IMR-90 (cell line): ENCODE results near the gene C9orf50. TPM values are rescaled to one million over a fixed set of nuclear protein-coding genes. Genes with fewer than 3 reads are reported as not detected.

Experiments
- ATAC-seq: fragments of 200-7000 bp; cut with Tn5 transposase; 2 replicates; pipeline ENCODE4 v1.9.1; 2020; ENCODE audit warnings: low read depth, mild to moderate bottlenecking, moderate library complexity
- BruUV-seq: library from RNA; stranded (reverse); fragments of 400-500 nt; replicated peaks from 2 replicates; lab custom pipeline; 2021; lab: Mats Ljungman, UMichigan
- CTCF ChIA-PET: fragments of 300-600 bp; formaldehyde crosslinking; extraction: SDS; loops from one replicate; lab custom pipeline; 2021; ENCODE audit warnings: antibody characterized with exemption; lab: Yijun Ruan, JAX
- POLR2A ChIA-PET: fragments of 300-600 bp; sonication (Branson Sonifier 250); formaldehyde crosslinking; loops from one replicate; lab custom pipeline; 2022; ENCODE audit warnings: antibody characterized with exemption; ENCODE audit not compliant: unreplicated experiment; lab: Charles Lee
- DNase-seq: peaks from one replicate; pipeline ENCODE4 v3.0.0; 2013
- H2AFZ ChIP-seq: replicated peaks from 2 replicates; pipeline ENCODE3; 2013; ENCODE audit warnings: low read length, mild to moderate bottlenecking; ENCODE audit not compliant: poor library complexity
- H2AK5ac ChIP-seq: 2 replicates; pipeline ENCODE4 v1.6.1; 2013; ENCODE audit warnings: low read depth, low read length, inconsistent platforms
- H2AK9ac ChIP-seq: replicated peaks from 2 replicates; pipeline ENCODE3; 2013; ENCODE audit warnings: mild to moderate bottlenecking, low read depth, low read length, moderate library complexity; ENCODE audit not compliant: poor library complexity
- H2BK120ac ChIP-seq: 2 replicates; pipeline ENCODE4 v1.6.1; 2013; ENCODE audit warnings: low read depth, low read length, inconsistent platforms
- H2BK15ac ChIP-seq: 3 replicates; pipeline ENCODE4 v1.6.1; 2013; ENCODE audit warnings: low read depth, low read length, inconsistent platforms
- H2BK20ac ChIP-seq: 2 replicates; pipeline ENCODE4 v1.6.1; 2013; ENCODE audit warnings: low read depth, mild to moderate bottlenecking, inconsistent platforms, low read length, moderate library complexity
- H2BK5ac ChIP-seq: 2 replicates; pipeline ENCODE4 v1.6.1; 2013; ENCODE audit warnings: mild to moderate bottlenecking, low read depth, low read length, inconsistent platforms; ENCODE audit not compliant: poor library complexity, severe bottlenecking
- H3K14ac ChIP-seq: replicated peaks from 2 replicates; pipeline ENCODE4 v1.6.1; 2013; ENCODE audit warnings: low read depth, low read length, inconsistent platforms
- H3K18ac ChIP-seq: 2 replicates; pipeline ENCODE4 v1.6.1; 2013; ENCODE audit warnings: low read depth, low read length, control low read depth
- H3K23ac ChIP-seq: 2 replicates; pipeline ENCODE4 v1.6.1; 2013; ENCODE audit warnings: low read depth, low read length, inconsistent platforms
- H3K27ac ChIP-seq: 2 replicates; pipeline ENCODE4 v1.5.1; 2013; ENCODE audit warnings: mild to moderate bottlenecking, control low read depth, low read length; ENCODE audit not compliant: insufficient read depth
- H3K27me3 ChIP-seq: 2 replicates; pipeline ENCODE4 v1.6.1; 2013; ENCODE audit warnings: low read length; ENCODE audit not compliant: control insufficient read depth, insufficient read depth
- H3K36me3 ChIP-seq: 2 replicates; pipeline ENCODE4 v1.6.1; 2013; ENCODE audit warnings: low read length, mixed read lengths; ENCODE audit not compliant: control insufficient read depth, insufficient read depth
- H3K4ac ChIP-seq: 2 replicates; pipeline ENCODE4 v1.6.1; 2013; ENCODE audit warnings: low read depth, low read length, inconsistent platforms
- H3K4me1 ChIP-seq: 2 replicates; pipeline ENCODE4 v1.6.1; 2013; ENCODE audit warnings: low read length, mixed read lengths; ENCODE audit not compliant: control insufficient read depth, insufficient read depth
- H3K4me2 ChIP-seq: 2 replicates; pipeline ENCODE4 v1.6.1; 2013; ENCODE audit warnings: low read depth, mild to moderate bottlenecking, control low read depth, low read length, moderate library complexity
- H3K4me3 ChIP-seq: 2 replicates; pipeline ENCODE4 v1.5.1; 2013; ENCODE audit warnings: low read depth, mild to moderate bottlenecking, control low read depth, low read length, moderate library complexity; ENCODE audit not compliant: insufficient read depth
- H3K56ac ChIP-seq: 2 replicates; pipeline ENCODE4 v1.6.1; 2013; ENCODE audit warnings: low read length, inconsistent platforms; ENCODE audit not compliant: insufficient read depth; ENCODE audit errors: extremely low read depth
- H3K79me1 ChIP-seq, 2 experiments: 2 replicates each; pipeline ENCODE4 v1.6.1; 2013; ENCODE audit warnings: low read length in 2 of 2, inconsistent platforms in 1 of 2, low read depth in 1 of 2
- H3K9ac ChIP-seq: 2 replicates; pipeline ENCODE4 v1.6.1; 2013; ENCODE audit warnings: low read depth, low read length, control low read depth
- H3K9me1 ChIP-seq: 2 replicates; pipeline ENCODE4 v1.6.1; 2013; ENCODE audit warnings: low read length, inconsistent platforms; ENCODE audit not compliant: insufficient read depth
- H3K9me3 ChIP-seq: 2 replicates; pipeline ENCODE4 v1.6.1; 2013; ENCODE audit warnings: low read length; ENCODE audit not compliant: control insufficient read depth, insufficient read depth
- H4K20me1 ChIP-seq: 2 replicates; pipeline ENCODE4 v1.6.1; 2013; ENCODE audit warnings: low read length, inconsistent platforms; ENCODE audit not compliant: insufficient read depth
- H4K5ac ChIP-seq: 2 replicates; pipeline ENCODE4 v1.6.1; 2013; ENCODE audit warnings: mild to moderate bottlenecking, low read depth, low read length, control low read depth
- H4K8ac ChIP-seq, 2 experiments: 2 replicates each; pipeline ENCODE4 v1.6.1; 2013; ENCODE audit warnings: low read depth in 2 of 2, low read length in 2 of 2, control low read depth in 1 of 2, inconsistent platforms in 1 of 2
- H4K91ac ChIP-seq: 2 replicates; pipeline ENCODE4 v1.6.1; 2013; ENCODE audit warnings: low read depth, low read length, inconsistent platforms; ENCODE audit not compliant: insufficient read depth
- BHLHE40 ChIP-seq: fragments of 150-350 bp; IDR thresholded peaks from 2 replicates; pipeline ENCODE4 v1.6.1; 2016; ENCODE audit warnings: mild to moderate bottlenecking, low read depth, low read length
- FOS ChIP-seq: fragments of 150-350 bp; IDR thresholded peaks from 2 replicates; pipeline ENCODE4 v1.6.1; 2016; ENCODE audit warnings: low read depth, low read length
- MXI1 ChIP-seq: IDR thresholded peaks from 2 replicates; pipeline ENCODE4 v1.6.1; 2012; ENCODE audit warnings: low read depth, mild to moderate bottlenecking, low read length, moderate library complexity, borderline replicate concordance
- RFX5 ChIP-seq: IDR thresholded peaks from 2 replicates; pipeline ENCODE4 v1.8.0; 2012; ENCODE audit warnings: low read depth, mild to moderate bottlenecking, low read length, moderate library complexity
- SMC3 ChIP-seq: fragments of 150-350 bp; IDR thresholded peaks from 2 replicates; pipeline ENCODE4 v1.6.1; 2016; ENCODE audit warnings: low read depth, mild to moderate bottlenecking, antibody characterized with exemption, low read length, moderate library complexity
- WGBS, 2 experiments: methylation state at CpG; one replicate each; pipeline versions ENCODE4 v1.1.5 to v1.1.7; 2013; ENCODE audit warnings: missing lambda C conversion rate in 2 of 2; ENCODE audit not compliant: insufficient read length in 1 of 2; ENCODE audit errors: extremely low coverage in 2 of 2; 5-methylcytosine and 5-hydroxymethylcytosine counted together
- dilution Hi-C: fragments of 300-500 bp; cut with HindIII; formaldehyde crosslinking; loops from one replicate; pipeline ENCODE4 v1.14.3; 2018; ENCODE audit warnings: low sequenced_read_pairs; ENCODE audit not compliant: unreplicated experiment
- in situ Hi-C: fragments of 300-500 bp; cut with MboI; formaldehyde crosslinking; loops from 3 replicates; pipeline ENCODE4 v1.14.3; 2019; ENCODE audit warnings: low sequenced_read_pairs, inconsistent platforms, mixed read lengths
- intact Hi-C: fragments of 100-400 bp; cut with micrococcal nuclease; formaldehyde crosslinking; loops from 2 replicates; pipeline ENCODE4 v1.10.0; 2022
- polyA plus RNA-seq, 3 experiments: library from polyadenylated mRNA; depleted of rRNA; stranded (reverse); fragments of >200 nt; gene quantifications; 2 replicates each; pipeline ENCODE4 v1.2.3, GENCODE V29; 2012; ENCODE audit warnings: low replicate concordance in 1 of 3
- total RNA-seq: library from RNA; depleted of rRNA; stranded (reverse); fragments of >200 nt; gene quantifications from 2 replicates; pipeline ENCODE4 v1.2.3, GENCODE V29; 2012
- TF ChIP-seq, protein P1 (sequence below): fragments of 150-350 bp; IDR thresholded peaks from 2 replicates; pipeline ENCODE4 v1.6.1; 2017; ENCODE audit warnings: mild to moderate bottlenecking, antibody characterized with exemption, low read length, low read depth

C9orf50 gene
- total and polyA plus RNA-seq, 2 of the 4 experiments (the other 2 are of a cell fraction), result 0.09 TPM; not detected in 1

GRCh38 chr9:129562917-129563316, 58.0 kb downstream of the C9orf50 start:
- 90% methylated on average over 6 of the region's 8 CpGs; no CpG with 5 or more reads in 1 of the 2 experiments for WGBS, 2 experiments
- no peak overlapping the region; the same call in 1 of the 2 replicates for H2BK120ac ChIP-seq
- no peak overlapping the region for H4K91ac ChIP-seq
- ChIA-PET CTCF (no interaction called here), POLR2A (interaction anchor here (0.6 kb wide), 1 partner anchor 1408 kb away, joined by 6 read pairs; no protein-coding TSS in a partner anchor)
- no peak overlapping the region for H3K27ac ChIP-seq
- DNase-seq, result no peak
- no peak overlapping the region for H4K5ac ChIP-seq
- intact Hi-C loops (no loop called here), dilution Hi-C loops (no loop called here), in situ Hi-C loops (no loop called here)
- H2BK20ac ChIP-seq, result no peak overlapping the region
- peaks cover 0 to 10% of the 10 kb centered on the region in 2 experiments; a peak in 1 of 4 replicates for H3K79me1 ChIP-seq
- H2AK9ac ChIP-seq, result no peak overlapping the region
- peaks cover 15% of the 10 kb centered on the region for H3K4me1 ChIP-seq
- H3K9ac ChIP-seq, result no peak overlapping the region
- no peak overlapping the region for H3K4me2 ChIP-seq
- no peaks in the 10 kb centered on the region for H4K20me1 ChIP-seq
- no peak overlapping the region for H3K14ac ChIP-seq
- ATAC-seq, result no peak
- H2BK5ac ChIP-seq, result no peak overlapping the region
- no peak overlapping the region for H3K4ac ChIP-seq
- H3K27me3 ChIP-seq, result no peaks in the 10 kb centered on the region
- H2AK5ac ChIP-seq, result no peak overlapping the region
- H2AFZ ChIP-seq, result no peak overlapping the region
- H3K36me3 ChIP-seq, result no peaks in the 10 kb centered on the region
- TF ChIP-seq RFX5, result no peak
- TF ChIP-seq MXI1, result no peak
- no peak for TF ChIP-seq SMC3
- no peak for TF ChIP-seq FOS
- no peak for TF ChIP-seq BHLHE40
- TF ChIP-seq, protein P1, sequence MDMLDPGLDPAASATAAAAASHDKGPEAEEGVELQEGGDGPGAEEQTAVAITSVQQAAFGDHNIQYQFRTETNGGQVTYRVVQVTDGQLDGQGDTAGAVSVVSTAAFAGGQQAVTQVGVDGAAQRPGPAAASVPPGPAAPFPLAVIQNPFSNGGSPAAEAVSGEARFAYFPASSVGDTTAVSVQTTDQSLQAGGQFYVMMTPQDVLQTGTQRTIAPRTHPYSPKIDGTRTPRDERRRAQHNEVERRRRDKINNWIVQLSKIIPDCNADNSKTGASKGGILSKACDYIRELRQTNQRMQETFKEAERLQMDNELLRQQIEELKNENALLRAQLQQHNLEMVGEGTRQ, result no peak
- BruUV-seq, result no TSS peak
- peaks cover 2% of the 10 kb centered on the region; the same call in 1 of the 2 replicates for H3K9me1 ChIP-seq
- no peak overlapping the region for H2BK15ac ChIP-seq
- H3K56ac ChIP-seq, result no peak overlapping the region
- no peak overlapping the region for H4K8ac ChIP-seq
- H3K18ac ChIP-seq, result no peak overlapping the region
- no peak overlapping the region for H3K4me3 ChIP-seq
- no peaks in the 10 kb centered on the region for H3K9me3 ChIP-seq
- H3K23ac ChIP-seq, result no peak overlapping the region
